GM12873 (cell line): ENCODE results near the gene TMEM187.

Experiments
- CTCF ChIP-seq: IDR thresholded peaks from 2 replicates; pipeline ENCODE4 v1.5.1; 2012; ENCODE audit warnings: low read depth, mild to moderate bottlenecking, moderate library complexity, low read length, control low read depth; ENCODE audit not compliant: insufficient read depth; ENCODE audit errors: missing control alignments

The TMEM187 gene

GRCh38 chrX:153957224-153957623, 15.3 kb upstream of the TMEM187 start:
- no peak for TF ChIP-seq CTCF

GRCh38 chrX:153958605-153959004, 13.9 kb upstream of the TMEM187 start:
- no peak for TF ChIP-seq CTCF

GRCh38 chrX:153959649-153960048, 12.9 kb upstream of the TMEM187 start:
- no peak for TF ChIP-seq CTCF

GRCh38 chrX:153960077-153960476, 12.5 kb upstream of the TMEM187 start:
- no peak for TF ChIP-seq CTCF

GRCh38 chrX:153960786-153961185, 11.8 kb upstream of the TMEM187 start:
- TF ChIP-seq CTCF: no peak

GRCh38 chrX:153961292-153961691, 11.3 kb upstream of the TMEM187 start:
- TF ChIP-seq CTCF: no peak

GRCh38 chrX:153963546-153963945, 9.0 kb upstream of the TMEM187 start:
- TF ChIP-seq CTCF: no peak
